ENCODE data around the gene OXTR.

Gene OXTR

GRCh38 chr3:8767256-8767666 is 2.2 kb downstream of the OXTR start:
- DNase-seq, result no peak

DNA sequence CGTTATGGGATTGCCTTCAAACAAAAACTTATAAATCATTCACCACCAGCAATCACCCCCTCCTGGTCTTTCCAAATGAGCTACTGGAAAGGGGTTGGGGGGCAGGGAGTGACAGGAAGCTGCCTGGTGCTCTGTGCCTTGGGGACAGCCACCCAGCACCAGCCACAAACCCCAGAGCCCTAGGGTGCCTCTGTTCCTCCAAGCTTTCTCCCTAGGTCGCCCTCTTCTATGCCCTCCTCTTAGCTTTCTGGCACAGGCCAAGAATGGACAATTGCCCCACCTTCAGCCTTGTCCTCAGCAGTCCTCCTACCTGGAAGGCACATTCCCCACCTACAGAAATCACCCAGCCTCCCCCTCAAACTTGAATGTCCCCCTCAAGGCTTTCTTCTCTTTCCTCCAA is 3.3 kb downstream of the OXTR start:
- no peak for DNase-seq

DNA sequence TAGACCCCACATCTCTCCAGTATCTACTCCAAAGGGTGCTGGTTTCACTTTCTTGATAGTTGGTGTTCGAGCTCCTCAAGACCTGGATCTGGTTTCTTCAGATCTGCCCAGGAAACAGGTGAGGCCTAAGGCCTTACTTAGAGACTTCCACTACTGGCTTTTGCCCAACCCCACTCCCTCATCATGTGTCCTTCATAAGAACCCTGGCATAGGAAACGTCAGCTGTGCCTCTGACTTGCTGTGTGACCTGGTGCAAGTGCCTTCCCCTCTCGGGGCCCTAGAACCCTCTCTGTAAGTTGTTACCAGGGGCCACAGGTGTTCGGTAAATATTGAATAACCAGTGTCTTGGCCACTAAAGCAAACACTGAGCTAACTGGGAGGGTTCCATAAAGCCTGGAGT is 3.9 kb downstream of the OXTR start:
- DNase-seq, result no peak

DNA sequence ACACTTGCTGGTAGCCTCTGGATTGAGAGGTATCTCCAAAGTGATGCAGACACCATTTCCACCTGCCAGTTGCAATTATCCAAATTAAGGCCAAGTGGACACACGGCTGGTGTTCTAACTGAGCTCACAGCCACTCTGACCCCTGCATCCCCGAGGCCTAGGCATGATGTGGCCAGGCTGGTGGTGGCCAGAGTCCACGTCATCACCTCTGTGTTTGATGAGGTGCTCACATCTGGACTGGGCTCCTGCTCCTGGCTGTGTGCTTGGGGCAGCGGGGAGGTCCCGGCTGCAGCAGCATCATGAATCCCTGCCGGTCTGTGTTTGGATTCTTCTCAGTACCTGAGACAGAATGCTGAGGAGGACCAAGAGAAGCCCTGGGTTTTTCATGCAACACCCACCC is 4.9 kb downstream of the OXTR start:
- no peak for DNase-seq

- DNase-seq, result no peak
Observed at GRCh38 chr3:8762607-8763377, 6.6 kb downstream of the OXTR start.

- DNase-seq, result no peak
Observed at GRCh38 chr3:8761866-8762265, 7.5 kb downstream of the OXTR start.

- DNase-seq, result no peak
Observed at GRCh38 chr3:8760506-8760905, 8.9 kb downstream of the OXTR start.

- no peak for DNase-seq
Observed at GRCh38 chr3:8760091-8760490, 9.3 kb downstream of the OXTR start.

- no peak for DNase-seq
Observed at GRCh38 chr3:8759038-8759707, 10.2 kb downstream of the OXTR start.

DNA sequence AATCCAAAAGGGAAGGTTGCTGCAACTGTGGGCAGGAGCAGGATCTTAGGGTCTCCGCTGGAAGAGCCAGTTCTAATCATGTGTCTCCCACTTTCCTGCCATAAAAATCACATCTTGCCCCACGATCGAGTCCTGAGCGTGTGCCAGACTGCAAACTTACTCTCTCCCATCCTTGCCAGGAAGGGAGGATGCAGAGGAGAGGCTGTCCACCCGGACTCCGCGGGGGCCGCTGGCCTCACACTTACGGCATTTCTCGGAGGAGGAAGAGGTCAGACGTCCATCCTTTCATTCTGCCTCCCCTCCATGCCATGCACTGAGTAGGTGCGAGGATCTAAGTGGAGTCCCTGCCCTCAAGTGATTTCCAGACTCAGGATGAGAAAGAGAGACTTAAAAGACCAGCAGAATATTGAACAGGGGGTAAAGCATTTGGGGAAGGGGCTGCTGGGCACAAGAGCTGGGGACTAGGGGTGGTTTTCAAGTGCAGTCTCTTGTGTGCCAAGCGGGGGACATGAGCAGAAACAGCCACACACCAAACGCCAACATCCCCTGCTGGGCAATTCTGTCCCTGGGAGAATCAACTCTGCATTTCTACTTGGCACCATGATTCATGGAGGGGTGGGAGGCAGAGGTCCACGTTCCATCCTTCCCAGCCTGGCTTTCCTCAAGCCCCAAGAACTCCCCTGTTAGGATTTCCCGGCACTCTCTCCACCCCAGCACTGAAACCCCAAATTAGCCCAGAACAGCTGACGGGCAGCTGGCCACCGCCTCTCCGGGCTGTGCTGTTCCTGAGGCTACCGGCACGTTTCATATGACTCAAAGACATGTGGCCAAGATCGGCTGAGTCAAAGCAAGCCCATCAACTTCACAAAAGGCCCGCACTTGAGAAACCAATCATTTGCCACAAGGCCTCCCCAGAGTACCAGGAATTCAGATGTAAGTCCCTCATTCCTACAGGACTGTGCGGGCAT is 11.6 kb downstream of the OXTR start:
- no peak for DNase-seq

GRCh38 chr3:8756671-8757070 is 12.7 kb downstream of the OXTR start:
- no peak for DNase-seq

- DNase-seq, result no peak
Observed at GRCh38 chr3:8755564-8756237, 13.7 kb downstream of the OXTR start.

DNA sequence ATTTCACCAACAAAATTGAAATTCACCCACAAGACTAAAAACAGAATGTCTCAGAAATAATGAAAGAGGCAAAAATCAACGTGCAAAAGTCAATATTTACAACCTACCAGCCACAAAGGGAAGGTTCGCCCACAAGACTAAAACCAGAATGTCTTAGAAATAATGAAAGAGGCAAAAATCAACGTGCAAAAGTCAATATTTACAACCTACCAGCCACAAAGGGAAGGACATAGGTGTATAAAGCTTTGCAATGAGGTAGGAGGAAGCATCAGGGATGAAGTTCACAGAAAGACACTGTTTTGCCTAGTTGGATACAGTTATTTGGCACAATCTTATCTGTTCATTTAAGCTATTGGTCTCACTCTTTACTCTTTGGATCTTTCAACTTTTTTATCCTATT is 14.3 kb downstream of the OXTR start:
- DNase-seq, result no peak

GRCh38 chr3:8752832-8753231 is 16.6 kb downstream of the OXTR start:
- no peak for DNase-seq

DNA sequence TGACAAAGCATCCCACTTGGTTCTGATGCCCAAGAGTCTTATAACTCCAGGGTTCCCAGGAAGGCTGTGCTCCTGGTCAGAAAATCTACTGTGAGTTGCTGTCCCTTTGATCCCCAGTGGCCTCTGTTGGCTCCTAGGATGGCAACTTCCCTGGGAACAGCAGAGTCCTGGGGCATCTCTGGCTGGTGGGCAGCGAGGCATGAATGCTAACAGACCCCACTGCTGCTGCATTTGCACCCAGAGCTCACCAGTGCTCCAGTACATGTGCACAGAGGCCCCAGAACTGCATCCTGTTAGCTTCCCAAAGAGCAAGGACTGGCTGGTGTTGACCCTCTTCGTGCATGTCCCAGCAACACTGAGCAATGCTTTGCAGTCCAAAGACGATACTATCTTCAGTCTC is 20.1 kb downstream of the OXTR start:
- DNase-seq, result no peak

GRCh38 chr3:8746780-8747345 is 22.6 kb downstream of the OXTR start:
- DNase-seq, result no peak

DNA sequence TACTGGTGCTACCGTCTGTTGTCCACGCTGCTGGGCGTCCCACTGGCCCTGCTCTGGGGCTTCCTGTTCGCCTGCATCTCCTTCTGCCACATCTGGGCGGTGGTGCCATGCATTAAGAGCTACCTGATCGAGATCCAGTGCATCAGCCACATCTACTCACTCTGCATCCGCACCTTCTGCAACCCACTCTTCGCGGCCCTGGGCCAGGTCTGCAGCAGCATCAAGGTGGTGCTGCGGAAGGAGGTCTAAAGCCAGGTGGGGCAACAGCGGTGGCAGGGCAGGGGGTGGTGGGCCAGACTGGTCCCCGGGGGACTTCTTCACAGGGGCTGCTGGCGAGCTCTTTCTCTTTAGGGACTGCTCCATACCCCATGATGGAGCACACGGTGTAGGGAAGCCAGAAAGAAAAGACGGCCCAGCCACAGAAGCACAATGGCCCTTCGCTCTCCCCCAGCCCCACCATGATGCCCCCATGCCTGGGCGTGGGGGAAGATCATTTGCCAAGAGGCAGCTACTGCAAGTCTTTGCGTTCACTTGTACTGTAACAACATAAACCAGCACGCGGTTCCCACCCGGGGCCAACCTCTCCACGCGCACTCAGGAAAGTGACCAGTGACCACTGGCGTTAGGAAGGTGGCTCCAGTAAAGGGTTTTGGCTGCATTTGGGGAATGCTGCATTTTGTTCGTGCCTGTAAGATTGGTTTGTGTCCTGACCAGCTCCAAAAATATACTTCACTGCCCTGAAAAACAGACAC is 23.6 kb downstream of the OXTR start:
- DNase-seq, result no peak

DNA sequence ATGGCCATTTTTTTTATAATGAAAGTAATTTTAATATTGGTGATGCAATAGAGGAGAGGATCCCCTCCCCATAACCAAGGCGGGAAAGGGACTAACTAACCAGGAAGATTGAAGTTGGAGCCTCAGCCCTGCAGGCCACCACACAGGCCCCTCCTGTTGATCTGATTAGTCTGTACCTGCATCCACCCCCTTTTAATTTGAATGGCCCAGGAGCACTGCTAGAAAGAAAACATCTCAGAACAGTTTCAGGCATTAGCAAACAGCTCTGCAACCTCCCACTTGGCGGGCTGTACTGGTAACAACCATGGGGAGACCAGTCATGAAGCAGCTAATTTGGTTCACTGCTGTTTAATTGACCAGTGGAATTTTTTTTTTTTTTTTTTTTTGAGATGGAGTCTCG is 25.5 kb downstream of the OXTR start:
- no peak for DNase-seq

DNA sequence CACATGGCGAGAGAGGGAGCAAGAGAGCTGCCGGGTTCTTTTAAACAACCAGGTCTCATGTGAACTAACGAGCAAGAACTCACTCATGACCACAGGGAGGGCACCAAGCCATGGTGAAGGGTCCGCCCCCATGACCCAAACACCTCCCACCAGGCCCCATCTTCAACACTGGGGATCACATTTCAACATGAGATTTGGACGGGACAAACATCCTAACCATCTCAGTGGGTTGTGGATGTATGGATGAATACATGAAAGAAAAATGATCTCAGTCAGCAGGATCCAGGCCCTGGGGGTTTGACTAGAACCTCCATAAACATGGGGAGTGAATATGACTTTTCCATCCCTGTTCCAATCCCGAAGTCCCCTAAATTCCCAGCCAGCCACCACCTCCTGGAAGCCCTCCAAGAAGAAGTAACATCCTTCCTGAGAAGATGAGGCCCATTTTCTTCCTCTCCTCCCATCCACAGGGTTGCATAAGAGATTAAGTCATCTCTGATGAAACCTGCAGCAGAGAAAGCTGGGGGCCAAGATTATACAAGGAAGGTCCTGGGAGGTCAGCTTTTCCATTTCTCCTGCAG is 26.3 kb downstream of the OXTR start:
- DNase-seq, result no peak

GRCh38 chr3:8741581-8742261 is 27.7 kb downstream of the OXTR start:
- no peak for DNase-seq
